ENCODE results near the gene SH2D2A.

DNA sequence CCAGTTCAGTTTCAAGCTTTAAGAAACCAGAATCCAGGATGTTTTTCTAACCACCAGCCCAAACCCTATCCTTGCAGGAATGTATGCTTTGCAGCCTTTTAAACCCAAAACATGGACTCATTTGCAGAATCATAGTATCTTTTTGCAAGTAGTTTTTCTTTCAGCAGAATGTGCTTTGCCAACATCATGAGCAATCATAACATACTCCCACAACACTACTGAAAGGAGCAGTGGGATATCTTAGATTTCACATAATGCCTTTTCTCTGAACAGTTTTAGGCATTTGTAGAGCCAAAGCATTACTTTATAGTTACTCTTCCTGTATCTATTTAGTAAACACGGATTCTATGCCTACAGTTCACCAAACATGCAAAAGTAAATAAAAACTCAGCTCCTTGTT is 10.0 kb upstream of the SH2D2A start:
- TF ChIP-seq POLR2A (IDR thresholded peaks at IDR 0.05; ENCODE audit: low read length) (no peak), GATA1 (IDR thresholded peaks at IDR 0.05; ENCODE audit: low read depth, low read length) (no peak)

All from erythroblast (primary cell).